ENCODE results near the gene EPO.

GRCh38 chr7:100768784-100769183, 48.5 kb downstream of the EPO start:
- TF ChIP-seq CTCF (IDR thresholded peaks at IDR 0.05; ENCODE audit: low read depth, low read length, missing input control) (no peak), JUND (IDR thresholded peaks at IDR 0.05) (no peak), TAF1 (conservative IDR thresholded peaks at IDR 0.05) (no peak), EGR1 (IDR thresholded peaks at IDR 0.05; ENCODE audit: low read depth in 2 of 2) (no peak), SP1 (IDR thresholded peaks at IDR 0.05) (no peak), GABPA (IDR thresholded peaks at IDR 0.05 in 1 of 2, conservative IDR thresholded peaks at IDR 0.05 in 1 of 2) (no peak), HNF4G (IDR thresholded peaks at IDR 0.05) (no peak), RAD21 (IDR thresholded peaks at IDR 0.05) (no peak), YY1 (IDR thresholded peaks at IDR 0.05) (no peak), MAX (IDR thresholded peaks at IDR 0.05) (no peak), REST (IDR thresholded peaks at IDR 0.05) (no peak)
- TF ChIP-seq, protein P1, sequence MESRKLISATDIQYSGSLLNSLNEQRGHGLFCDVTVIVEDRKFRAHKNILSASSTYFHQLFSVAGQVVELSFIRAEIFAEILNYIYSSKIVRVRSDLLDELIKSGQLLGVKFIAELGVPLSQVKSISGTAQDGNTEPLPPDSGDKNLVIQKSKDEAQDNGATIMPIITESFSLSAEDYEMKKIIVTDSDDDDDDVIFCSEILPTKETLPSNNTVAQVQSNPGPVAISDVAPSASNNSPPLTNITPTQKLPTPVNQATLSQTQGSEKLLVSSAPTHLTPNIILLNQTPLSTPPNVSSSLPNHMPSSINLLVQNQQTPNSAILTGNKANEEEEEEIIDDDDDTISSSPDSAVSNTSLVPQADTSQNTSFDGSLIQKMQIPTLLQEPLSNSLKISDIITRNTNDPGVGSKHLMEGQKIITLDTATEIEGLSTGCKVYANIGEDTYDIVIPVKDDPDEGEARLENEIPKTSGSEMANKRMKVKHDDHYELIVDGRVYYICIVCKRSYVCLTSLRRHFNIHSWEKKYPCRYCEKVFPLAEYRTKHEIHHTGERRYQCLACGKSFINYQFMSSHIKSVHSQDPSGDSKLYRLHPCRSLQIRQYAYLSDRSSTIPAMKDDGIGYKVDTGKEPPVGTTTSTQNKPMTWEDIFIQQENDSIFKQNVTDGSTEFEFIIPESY (IDR thresholded peaks at IDR 0.05), result no peak
